Stimulated activated CD4-positive, alpha-beta T cell treated with anti-CD3 and anti-CD28 coated beads, Interleukin-12 subunit alpha, Interleukin-12 subunit beta, amount 100 ng/mL, for 4 hours (primary cell): ENCODE data around the gene TM4SF1.
"Not testable (repeated sequence)": the region's sequence is repeated elsewhere in the genome, so short reads cannot be mapped to it uniquely, and the experiment has no call there.

Source experiments
- DNase-seq: peaks from one replicate; pipeline ENCODE4 v3.0.0-alpha.2; 2020

Gene TM4SF1

GRCh38 chr3:149393345-149394160 lies 16.1 kb upstream of the TM4SF1 start:
- DNase-seq = no peak

GRCh38 chr3:149391960-149392359 lies 14.5 kb upstream of the TM4SF1 start:
- DNase-seq = no peak

GRCh38 chr3:149390772-149391212 lies 13.3 kb upstream of the TM4SF1 start:
- DNase-seq = no peak

GRCh38 chr3:149390294-149390693 lies 12.8 kb upstream of the TM4SF1 start:
- DNase-seq = no peak

- no peak for DNase-seq
These were observed 11.3 kb upstream of the TM4SF1 start for GRCh38 chr3:149388531-149389417.

GRCh38 chr3:149388001-149388440 lies 10.6 kb upstream of the TM4SF1 start:
- DNase-seq = no peak

GRCh38 chr3:149386299-149386606 lies 8.8 kb upstream of the TM4SF1 start:
- DNase-seq = no peak

GRCh38 chr3:149385617-149386298 lies 8.3 kb upstream of the TM4SF1 start:
- no peak for DNase-seq

GRCh38 chr3:149384911-149385321 lies 7.5 kb upstream of the TM4SF1 start:
- DNase-seq = no peak

- DNase-seq = no peak
These were observed 6.7 kb upstream of the TM4SF1 start for GRCh38 chr3:149384167-149384566.

- DNase-seq = no peak
These were observed 6.3 kb upstream of the TM4SF1 start for GRCh38 chr3:149383703-149384102.

- DNase-seq = no peak
These were observed 5.1 kb upstream of the TM4SF1 start for GRCh38 chr3:149382518-149382917.

GRCh38 chr3:149382101-149382467 lies 4.6 kb upstream of the TM4SF1 start:
- DNase-seq = no peak

- no peak for DNase-seq
These were observed 4.0 kb upstream of the TM4SF1 start for GRCh38 chr3:149381173-149382100.

- not testable (repeated sequence) for DNase-seq
These were observed 2.8 kb upstream of the TM4SF1 start for GRCh38 chr3:149380220-149380619.

- no peak for DNase-seq
These were observed 1.2 kb upstream of the TM4SF1 start for GRCh38 chr3:149378478-149379309.

- DNase-seq = no peak
These were observed 586 bp downstream of the TM4SF1 start for GRCh38 chr3:149376718-149377407.

GRCh38 chr3:149375501-149376196 lies 1.8 kb downstream of the TM4SF1 start:
- no peak for DNase-seq

- DNase-seq = no peak
These were observed 2.5 kb downstream of the TM4SF1 start for GRCh38 chr3:149374793-149375500.
